ENCODE data around the gene CERS2. TPM values are rescaled to one million over a fixed set of nuclear protein-coding genes. Genes with fewer than 3 reads are reported as not detected.

The CERS2 gene
- total RNA-seq, 1 donor from 2014 or later: 189 TPM

GRCh38 chr1:150964164-150964489 lies 10.5 kb downstream of the CERS2 start:
- Mint-ChIP-seq H3K9me3 (ENCODE audit: unreplicated experiment) (no peaks in the 10 kb centered on the region), H3K27me3 (ENCODE audit: low read depth, unreplicated experiment) (no peaks in the 10 kb centered on the region), H3K4me1 (ENCODE audit: low read depth, unreplicated experiment) (no peaks in the 10 kb centered on the region), H3K36me3 (ENCODE audit: low read depth, unreplicated experiment) (peaks cover 56% of the 10 kb centered on the region), H3K4me3 (ENCODE audit: unreplicated experiment) (no peak overlapping the region), H3K27ac (ENCODE audit: unreplicated experiment) (no peak overlapping the region)
- H3K4me3 ChIP-seq (ENCODE audit: insufficient read depth, low read depth, low read length): no peak overlapping the region
- H3K27ac ChIP-seq (ENCODE audit: low read depth, low read length): no peak overlapping the region
- H3K4me1 ChIP-seq (ENCODE audit: insufficient read depth, low read length): no peaks in the 10 kb centered on the region
- no peak overlapping the region for H3K4me2 ChIP-seq (ENCODE audit: low read length)
- peaks cover 63% of the 10 kb centered on the region for H3K36me3 ChIP-seq (ENCODE audit: insufficient read depth, low read length)
- no peak overlapping the region for H2AFZ ChIP-seq (ENCODE audit: low read depth, low read length)
- peaks cover 20% of the 10 kb centered on the region for H3K79me2 ChIP-seq (ENCODE audit: insufficient read depth, low read length)
- DNase-seq (ENCODE audit: low read depth): no peak
- peaks cover 42% of the 10 kb centered on the region for H4K20me1 ChIP-seq (ENCODE audit: insufficient read depth, low read length)
- FAIRE-seq: no peak
- H3K9ac ChIP-seq (ENCODE audit: low read length): no peak overlapping the region
- TF ChIP-seq EZH2 (IDR thresholded peaks at IDR 0.05; ENCODE audit: insufficient read depth, low read length): no peak
- TF ChIP-seq, protein P1, sequence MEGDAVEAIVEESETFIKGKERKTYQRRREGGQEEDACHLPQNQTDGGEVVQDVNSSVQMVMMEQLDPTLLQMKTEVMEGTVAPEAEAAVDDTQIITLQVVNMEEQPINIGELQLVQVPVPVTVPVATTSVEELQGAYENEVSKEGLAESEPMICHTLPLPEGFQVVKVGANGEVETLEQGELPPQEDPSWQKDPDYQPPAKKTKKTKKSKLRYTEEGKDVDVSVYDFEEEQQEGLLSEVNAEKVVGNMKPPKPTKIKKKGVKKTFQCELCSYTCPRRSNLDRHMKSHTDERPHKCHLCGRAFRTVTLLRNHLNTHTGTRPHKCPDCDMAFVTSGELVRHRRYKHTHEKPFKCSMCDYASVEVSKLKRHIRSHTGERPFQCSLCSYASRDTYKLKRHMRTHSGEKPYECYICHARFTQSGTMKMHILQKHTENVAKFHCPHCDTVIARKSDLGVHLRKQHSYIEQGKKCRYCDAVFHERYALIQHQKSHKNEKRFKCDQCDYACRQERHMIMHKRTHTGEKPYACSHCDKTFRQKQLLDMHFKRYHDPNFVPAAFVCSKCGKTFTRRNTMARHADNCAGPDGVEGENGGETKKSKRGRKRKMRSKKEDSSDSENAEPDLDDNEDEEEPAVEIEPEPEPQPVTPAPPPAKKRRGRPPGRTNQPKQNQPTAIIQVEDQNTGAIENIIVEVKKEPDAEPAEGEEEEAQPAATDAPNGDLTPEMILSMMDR (IDR thresholded peaks at IDR 0.05; ENCODE audit: insufficient read depth, low read depth, low read length): no peak
- no peaks in the 10 kb centered on the region for H3K9me3 ChIP-seq (ENCODE audit: insufficient read depth, low read depth, low read length)
- H3K27me3 ChIP-seq (ENCODE audit: insufficient read depth, low read length): no peaks in the 10 kb centered on the region

DNA sequence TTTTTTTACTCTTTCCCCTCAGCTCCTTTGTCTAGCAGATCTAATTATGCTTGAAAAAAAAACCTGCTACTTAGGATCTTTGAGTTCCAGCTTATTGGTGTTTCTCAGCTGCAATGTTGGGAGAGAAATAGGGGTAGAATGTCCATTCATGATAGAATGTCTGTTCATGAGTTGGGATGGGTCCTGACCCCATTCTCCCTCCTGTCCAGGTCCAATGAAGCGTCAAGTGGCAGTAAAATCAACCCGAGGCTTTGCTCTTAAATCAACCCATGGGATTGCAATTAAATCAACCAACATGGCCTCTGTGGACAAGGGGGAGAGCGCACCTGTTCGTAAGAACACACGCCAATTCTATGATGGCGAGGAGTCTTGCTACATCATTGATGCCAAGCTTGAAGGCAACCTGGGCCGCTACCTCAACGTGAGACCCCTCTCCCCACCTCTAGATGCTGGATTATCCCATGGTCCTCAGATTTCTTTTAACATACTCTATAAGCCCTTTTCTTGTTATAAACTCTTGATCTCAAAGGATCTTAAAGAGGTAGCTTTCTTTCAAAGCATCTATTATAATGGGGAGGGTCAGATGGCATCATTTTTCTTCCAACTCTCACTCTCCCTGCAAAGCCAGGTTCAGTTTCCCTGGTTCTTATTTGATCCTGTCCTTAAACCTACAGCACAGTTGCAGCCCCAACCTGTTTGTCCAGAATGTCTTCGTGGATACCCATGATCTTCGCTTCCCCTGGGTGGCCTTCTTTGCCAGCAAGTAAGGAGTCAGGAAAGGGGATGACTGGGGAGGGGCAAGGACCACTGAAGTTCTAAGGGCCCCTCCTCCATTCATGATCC lies 11.1 kb downstream of the CERS2 start:
- H3K4me3 Mint-ChIP-seq (ENCODE audit: unreplicated experiment): no peak overlapping the region
- H3K27ac ChIP-seq (ENCODE audit: low read depth, low read length): no peak overlapping the region
- no peak for DNase-seq (ENCODE audit: low read depth)
- H3K36me3 ChIP-seq (ENCODE audit: insufficient read depth, low read length): peaks cover 65% of the 10 kb centered on the region
- FAIRE-seq: no peak
- H3K79me2 ChIP-seq (ENCODE audit: insufficient read depth, low read length): peaks cover 14% of the 10 kb centered on the region
- peaks cover 36% of the 10 kb centered on the region for H4K20me1 ChIP-seq (ENCODE audit: insufficient read depth, low read length)
- H3K27me3 Mint-ChIP-seq (ENCODE audit: low read depth, unreplicated experiment): no peaks in the 10 kb centered on the region
- no peaks in the 10 kb centered on the region for H3K9me3 ChIP-seq (ENCODE audit: insufficient read depth, low read depth, low read length)
- no peak overlapping the region for H3K9ac ChIP-seq (ENCODE audit: low read length)
- no peak overlapping the region for H3K4me2 ChIP-seq (ENCODE audit: low read length)
- H3K4me3 ChIP-seq (ENCODE audit: insufficient read depth, low read depth, low read length): no peak overlapping the region
- peaks cover 54% of the 10 kb centered on the region for H3K36me3 Mint-ChIP-seq (ENCODE audit: low read depth, unreplicated experiment)
- no peaks in the 10 kb centered on the region for H3K4me1 Mint-ChIP-seq (ENCODE audit: low read depth, unreplicated experiment)
- no peaks in the 10 kb centered on the region for H3K9me3 Mint-ChIP-seq (ENCODE audit: unreplicated experiment)
- no peak overlapping the region for H3K27ac Mint-ChIP-seq (ENCODE audit: unreplicated experiment)
- TF ChIP-seq, protein P1 (IDR thresholded peaks at IDR 0.05; ENCODE audit: insufficient read depth, low read depth, low read length): no peak
- no peak for TF ChIP-seq EZH2 (IDR thresholded peaks at IDR 0.05; ENCODE audit: insufficient read depth, low read length)
- H2AFZ ChIP-seq (ENCODE audit: low read depth, low read length): no peak overlapping the region
- no peaks in the 10 kb centered on the region for H3K4me1 ChIP-seq (ENCODE audit: insufficient read depth, low read length)
- H3K27me3 ChIP-seq (ENCODE audit: insufficient read depth, low read length): no peaks in the 10 kb centered on the region

DNA sequence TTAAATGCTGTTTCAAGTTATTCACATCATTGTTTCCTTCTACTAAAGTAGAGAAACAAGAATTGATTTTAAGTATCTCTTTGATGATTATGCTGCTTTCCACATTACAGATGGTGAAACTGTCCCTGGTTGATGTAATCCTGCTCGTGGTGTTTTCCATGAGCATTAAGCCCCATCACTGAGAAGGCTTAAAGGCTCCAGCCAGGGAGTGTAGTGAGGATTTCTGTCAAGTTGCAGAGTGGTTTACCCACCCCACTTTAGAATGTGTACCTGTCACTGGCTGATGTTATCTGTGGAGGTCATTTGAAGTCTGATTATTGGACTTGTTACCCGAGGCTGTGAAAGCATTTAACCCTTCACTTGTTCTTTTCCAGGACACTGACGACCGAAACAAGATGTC lies 12.9 kb downstream of the CERS2 start:
- Histone ChIP-seq H3K36me3 (ENCODE audit: insufficient read depth, low read length) (peaks cover 57% of the 10 kb centered on the region), H3K79me2 (ENCODE audit: insufficient read depth, low read length) (peaks cover 4% of the 10 kb centered on the region), H3K9ac (ENCODE audit: low read length) (no peak overlapping the region), H3K27ac (ENCODE audit: low read depth, low read length) (no peak overlapping the region), H3K4me3 (ENCODE audit: insufficient read depth, low read depth, low read length) (no peak overlapping the region), H4K20me1 (ENCODE audit: insufficient read depth, low read length) (peaks cover 18% of the 10 kb centered on the region), H3K4me2 (ENCODE audit: low read length) (no peak overlapping the region), H3K27me3 (ENCODE audit: insufficient read depth, low read length) (no peaks in the 10 kb centered on the region), H2AFZ (ENCODE audit: low read depth, low read length) (no peak overlapping the region), H3K9me3 (ENCODE audit: insufficient read depth, low read depth, low read length) (no peaks in the 10 kb centered on the region), H3K4me1 (ENCODE audit: insufficient read depth, low read length) (no peaks in the 10 kb centered on the region)
- TF ChIP-seq, protein P1 (IDR thresholded peaks at IDR 0.05; ENCODE audit: insufficient read depth, low read depth, low read length): no peak
- TF ChIP-seq EZH2 (IDR thresholded peaks at IDR 0.05; ENCODE audit: insufficient read depth, low read length): no peak
- DNase-seq (ENCODE audit: low read depth): no peak
- Mint-ChIP-seq H3K36me3 (ENCODE audit: low read depth, unreplicated experiment) (peaks cover 44% of the 10 kb centered on the region), H3K9me3 (ENCODE audit: unreplicated experiment) (no peaks in the 10 kb centered on the region), H3K4me1 (ENCODE audit: low read depth, unreplicated experiment) (no peaks in the 10 kb centered on the region), H3K27me3 (ENCODE audit: low read depth, unreplicated experiment) (no peaks in the 10 kb centered on the region), H3K4me3 (ENCODE audit: unreplicated experiment) (no peak overlapping the region), H3K27ac (ENCODE audit: unreplicated experiment) (no peak overlapping the region)
- FAIRE-seq: no peak

All from astrocyte (in vitro differentiated cells and primary cell).